C4-2B (cell line): ENCODE results near the gene TMEM266.

Source experiments
- CTCF ChIP-seq: fragments of 450-650 bp; conservative IDR thresholded peaks from 2 replicates; pipeline ENCODE4 v1.5.1; 2017; ENCODE audit warnings: mild to moderate bottlenecking
- ZFX ChIP-seq: fragments of 450-650 bp; IDR thresholded peaks from 2 replicates; pipeline ENCODE4 v1.6.1; 2017

DNA sequence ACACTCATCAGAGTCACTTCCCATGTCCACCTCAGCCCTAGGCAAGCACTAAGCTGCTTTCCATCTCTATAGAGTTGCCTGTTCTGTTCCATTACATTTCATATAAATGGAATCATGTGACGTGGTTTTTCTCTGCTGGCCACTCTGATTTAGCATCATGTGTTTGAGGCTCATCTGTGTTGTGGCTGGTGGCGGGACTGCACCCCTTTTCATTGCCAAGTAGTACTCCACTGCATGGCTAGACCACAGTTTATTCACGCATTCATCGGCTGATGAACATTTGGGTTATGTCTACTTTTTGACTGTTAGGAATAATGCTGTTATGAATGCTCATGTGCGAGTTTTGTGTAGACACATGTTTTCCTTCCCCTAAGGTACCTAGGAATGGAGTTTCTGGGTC lies 114.9 kb downstream of the TMEM266 start:
- TF ChIP-seq CTCF (no peak), ZFX (no peak)
